Astrocyte (in vitro differentiated cells and primary cell): Measurements from ENCODE around the gene GNAT1. TPM values are rescaled to one million over a fixed set of nuclear protein-coding genes. Genes with fewer than 3 reads are reported as not detected.

ENCODE experiments used
- DNase-seq: peaks from one replicate; pipeline ENCODE4 v3.0.0-alpha.2; 2010; ENCODE audit warnings: low read depth
- FAIRE-seq: peaks from 2 replicates; lab custom pipeline; 2011; peaks lifted over from hg19 to GRCh38; lab: Jason Lieb, UNC
- H2AFZ ChIP-seq: 2 replicates; pipeline ENCODE4 v1.6.0; 2012; ENCODE audit warnings: low read depth, low read length, inconsistent platforms
- H3K27ac ChIP-seq: 2 replicates; pipeline ENCODE4 v1.5.1; 2011; ENCODE audit warnings: low read depth, low read length, inconsistent platforms
- H3K27me3 ChIP-seq: 2 replicates; pipeline ENCODE4 v1.6.0; 2011; ENCODE audit warnings: low read length, inconsistent platforms; ENCODE audit not compliant: insufficient read depth
- H3K36me3 ChIP-seq: 2 replicates; pipeline ENCODE4 v1.5.1; 2011; ENCODE audit warnings: low read length, inconsistent platforms; ENCODE audit not compliant: insufficient read depth
- H3K4me1 ChIP-seq: 2 replicates; pipeline ENCODE4 v1.5.1; 2011; ENCODE audit warnings: low read length, inconsistent platforms; ENCODE audit not compliant: insufficient read depth
- H3K4me2 ChIP-seq: 2 replicates; pipeline ENCODE4 v1.6.0; 2012; ENCODE audit warnings: low read length, inconsistent platforms
- H3K4me3 ChIP-seq: 2 replicates; pipeline ENCODE4 v1.5.1; 2011; ENCODE audit warnings: low read depth, mild to moderate bottlenecking, low read length, inconsistent platforms; ENCODE audit not compliant: insufficient read depth
- H3K79me2 ChIP-seq: 2 replicates; pipeline ENCODE4 v1.6.0; 2012; ENCODE audit warnings: mild to moderate bottlenecking, low read length, inconsistent platforms; ENCODE audit not compliant: insufficient read depth
- H3K9ac ChIP-seq: 2 replicates; pipeline ENCODE4 v1.6.0; 2012; ENCODE audit warnings: mild to moderate bottlenecking, low read length, inconsistent platforms
- H3K9me3 ChIP-seq: 2 replicates; pipeline ENCODE4 v1.5.1; 2012; ENCODE audit warnings: low read depth, mild to moderate bottlenecking, low read length, inconsistent platforms; ENCODE audit not compliant: insufficient read depth
- H4K20me1 ChIP-seq: 2 replicates; pipeline ENCODE4 v1.6.0; 2012; ENCODE audit warnings: low read length, inconsistent platforms; ENCODE audit not compliant: insufficient read depth
- H3K27ac Mint-ChIP-seq: one replicate; pipeline ENCODE4 v1.8.0; 2021; ENCODE audit warnings: mild to moderate bottlenecking, mixed read lengths; ENCODE audit not compliant: unreplicated experiment
- H3K27me3 Mint-ChIP-seq: one replicate; pipeline ENCODE4 v1.8.0; 2021; ENCODE audit warnings: low read depth, mixed read lengths; ENCODE audit not compliant: unreplicated experiment
- H3K36me3 Mint-ChIP-seq: one replicate; pipeline ENCODE4 v1.8.0; 2021; ENCODE audit warnings: low read depth, mixed read lengths; ENCODE audit not compliant: unreplicated experiment
- H3K4me1 Mint-ChIP-seq: one replicate; pipeline ENCODE4 v1.8.0; 2021; ENCODE audit warnings: low read depth, mixed read lengths; ENCODE audit not compliant: unreplicated experiment
- H3K4me3 Mint-ChIP-seq: one replicate; pipeline ENCODE4 v1.8.0; 2021; ENCODE audit warnings: mild to moderate bottlenecking, moderate library complexity, mixed read lengths; ENCODE audit not compliant: unreplicated experiment
- H3K9me3 Mint-ChIP-seq: one replicate; pipeline ENCODE4 v1.8.0; 2021; ENCODE audit warnings: mild to moderate bottlenecking, mixed read lengths; ENCODE audit not compliant: unreplicated experiment
- CTCF ChIP-seq: IDR thresholded peaks from 2 replicates; pipeline ENCODE4 v1.5.1; 2011; ENCODE audit warnings: low read depth, mild to moderate bottlenecking, inconsistent platforms, low read length, moderate library complexity; ENCODE audit not compliant: insufficient read depth
- EZH2 ChIP-seq: IDR thresholded peaks from 2 replicates; pipeline ENCODE4 v1.6.1; 2012; ENCODE audit warnings: mild to moderate bottlenecking, low read length, inconsistent platforms; ENCODE audit not compliant: insufficient read depth
- total RNA-seq: library from RNA; stranded (reverse); gene quantifications from 2 replicates; pipeline ENCODE4 v1.2.1, GENCODE V29; 2021

The GNAT1 gene
- total RNA-seq, 1 donor from 2014 or later: not detected

- H3K27ac Mint-ChIP-seq: no peak overlapping the region
- no peaks in the 10 kb centered on the region for H3K4me1 Mint-ChIP-seq
- Histone ChIP-seq H3K79me2 (no peaks in the 10 kb centered on the region), H2AFZ (no peak overlapping the region), H3K4me3 (no peak overlapping the region), H3K27me3 (peaks cover 21% of the 10 kb centered on the region), H4K20me1 (no peaks in the 10 kb centered on the region), H3K27ac (no peak overlapping the region), H3K9ac (no peak overlapping the region), H3K9me3 (no peaks in the 10 kb centered on the region), H3K4me2 (no peak overlapping the region), H3K36me3 (no peaks in the 10 kb centered on the region), H3K4me1 (peaks cover 6% of the 10 kb centered on the region)
- H3K4me3 Mint-ChIP-seq: no peak overlapping the region
- no peaks in the 10 kb centered on the region for H3K9me3 Mint-ChIP-seq
- DNase-seq (no peak), FAIRE-seq (no peak)
- H3K36me3 Mint-ChIP-seq: no peaks in the 10 kb centered on the region
- TF ChIP-seq CTCF (no peak), EZH2 (no peak)
- H3K27me3 Mint-ChIP-seq: peaks cover 38% of the 10 kb centered on the region
These were observed 4.3 kb downstream of the GNAT1 start for GRCh38 chr3:50195501-50196252.

GRCh38 chr3:50196253-50196801 is 4.9 kb downstream of the GNAT1 start:
- no peak for DNase-seq
- no peak overlapping the region for H3K4me3 ChIP-seq
- no peaks in the 10 kb centered on the region for H3K9me3 ChIP-seq
- no peaks in the 10 kb centered on the region for H3K9me3 Mint-ChIP-seq
- H3K27me3 ChIP-seq: peaks cover 21% of the 10 kb centered on the region
- no peaks in the 10 kb centered on the region for H3K36me3 Mint-ChIP-seq
- no peaks in the 10 kb centered on the region for H3K4me1 Mint-ChIP-seq
- H3K4me1 ChIP-seq: peaks cover 6% of the 10 kb centered on the region
- TF ChIP-seq EZH2 (no peak), CTCF (no peak)
- no peak for FAIRE-seq
- H3K27me3 Mint-ChIP-seq: peaks cover 37% of the 10 kb centered on the region
- H3K79me2 ChIP-seq: no peaks in the 10 kb centered on the region
- no peak overlapping the region for H2AFZ ChIP-seq
- no peak overlapping the region for H3K4me2 ChIP-seq
- H3K27ac Mint-ChIP-seq: no peak overlapping the region
- no peaks in the 10 kb centered on the region for H4K20me1 ChIP-seq
- H3K36me3 ChIP-seq: no peaks in the 10 kb centered on the region
- H3K9ac ChIP-seq: no peak overlapping the region
- H3K27ac ChIP-seq: no peak overlapping the region
- no peak overlapping the region for H3K4me3 Mint-ChIP-seq
